GM19467 (cell line): ENCODE measurements around the gene KIF26A.

Source experiments
- ATAC-seq: cut with Tn5 transposase; IDR thresholded peaks from one replicate; pipeline ENCODE4 v1.9.1; 2021; ENCODE audit warnings: mild to moderate bottlenecking, moderate library complexity; ENCODE audit not compliant: unreplicated experiment

Gene KIF26A

DNA sequence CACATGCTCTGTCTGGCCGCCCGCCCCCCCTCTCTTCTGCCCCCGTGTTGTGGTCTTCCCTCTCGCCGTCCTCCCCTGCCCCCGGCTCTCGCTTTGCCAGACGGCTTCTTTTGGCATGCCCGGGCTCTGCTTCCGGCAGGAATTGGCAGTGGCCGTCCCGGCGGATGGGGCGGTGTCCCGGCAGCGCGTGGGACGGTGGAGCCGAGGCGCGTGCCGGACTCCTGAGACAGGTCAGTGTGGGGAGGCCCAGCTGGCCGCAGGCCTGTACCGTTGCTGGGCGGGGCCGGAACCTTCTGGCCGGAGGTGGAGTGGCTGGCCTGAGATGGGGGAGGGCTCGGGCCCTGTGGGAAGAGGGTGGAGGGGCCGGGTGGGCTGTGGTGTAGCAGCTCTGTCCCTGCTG lies 17.1 kb downstream of the KIF26A start:
- no peak for ATAC-seq

DNA sequence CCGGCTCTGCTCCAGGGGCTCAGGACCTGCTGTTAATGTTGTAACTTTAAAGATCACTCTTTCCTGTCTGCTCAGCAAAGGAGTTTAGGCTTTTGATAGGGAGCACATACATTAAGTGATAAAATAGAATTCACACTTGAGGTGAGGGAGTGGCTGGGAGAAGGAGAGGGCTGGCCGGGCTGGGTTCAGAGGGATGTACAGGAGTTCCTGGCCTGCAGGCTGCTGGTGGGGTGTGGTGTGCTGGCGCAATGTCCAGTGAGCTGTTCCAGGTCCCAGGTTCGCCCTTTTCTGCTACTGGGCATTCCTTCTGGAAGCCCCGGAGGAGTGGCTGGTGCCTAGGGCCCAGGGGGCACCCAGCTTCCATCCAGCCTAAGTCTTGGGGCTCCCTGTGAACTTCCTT lies 17.8 kb downstream of the KIF26A start:
- no peak for ATAC-seq

DNA sequence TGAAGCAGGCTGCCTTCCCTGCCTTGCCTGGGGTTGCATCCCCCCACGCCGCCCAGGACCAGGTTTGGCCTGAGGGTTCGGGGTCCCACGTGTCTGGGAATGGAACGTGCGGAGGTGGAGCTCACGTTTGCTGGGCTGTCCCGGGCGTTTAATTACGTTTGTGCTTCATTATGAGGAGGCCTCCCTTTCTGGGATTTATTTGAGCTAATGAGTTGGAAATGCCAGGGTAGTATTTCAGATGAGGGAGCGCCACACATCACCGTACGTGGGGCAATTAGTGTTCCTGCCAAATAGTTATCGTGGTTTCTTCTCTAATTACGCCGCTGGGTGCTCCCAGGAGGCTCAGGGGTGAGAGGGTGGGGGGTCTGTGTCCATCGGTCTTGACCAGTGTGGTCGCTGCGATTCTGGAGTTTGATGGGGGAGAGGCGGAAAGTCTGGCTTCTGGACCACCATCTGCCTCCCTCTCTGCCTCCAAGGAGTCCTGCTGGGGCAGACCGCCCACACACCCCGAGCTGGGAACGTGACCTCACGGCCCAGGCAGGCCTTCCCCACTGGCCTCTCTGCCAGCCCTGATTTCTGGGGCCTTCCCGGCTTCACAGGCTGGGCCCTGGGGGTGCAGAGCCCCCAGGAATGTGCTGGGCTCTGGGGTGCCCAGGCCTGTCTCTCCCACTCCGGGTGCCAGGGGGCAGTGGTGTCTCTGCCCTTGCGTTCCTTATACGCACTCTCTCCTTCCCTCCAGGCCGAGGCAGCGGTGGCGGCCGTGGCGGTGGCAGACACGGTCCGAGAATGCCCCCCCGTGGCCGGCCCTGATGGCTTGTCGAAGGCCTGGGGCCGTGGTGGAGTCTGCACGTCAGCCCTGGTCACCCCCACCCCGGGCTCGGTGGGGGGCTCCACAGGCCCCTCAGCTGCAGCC lies 18.9 kb downstream of the KIF26A start:
- no peak for ATAC-seq

DNA sequence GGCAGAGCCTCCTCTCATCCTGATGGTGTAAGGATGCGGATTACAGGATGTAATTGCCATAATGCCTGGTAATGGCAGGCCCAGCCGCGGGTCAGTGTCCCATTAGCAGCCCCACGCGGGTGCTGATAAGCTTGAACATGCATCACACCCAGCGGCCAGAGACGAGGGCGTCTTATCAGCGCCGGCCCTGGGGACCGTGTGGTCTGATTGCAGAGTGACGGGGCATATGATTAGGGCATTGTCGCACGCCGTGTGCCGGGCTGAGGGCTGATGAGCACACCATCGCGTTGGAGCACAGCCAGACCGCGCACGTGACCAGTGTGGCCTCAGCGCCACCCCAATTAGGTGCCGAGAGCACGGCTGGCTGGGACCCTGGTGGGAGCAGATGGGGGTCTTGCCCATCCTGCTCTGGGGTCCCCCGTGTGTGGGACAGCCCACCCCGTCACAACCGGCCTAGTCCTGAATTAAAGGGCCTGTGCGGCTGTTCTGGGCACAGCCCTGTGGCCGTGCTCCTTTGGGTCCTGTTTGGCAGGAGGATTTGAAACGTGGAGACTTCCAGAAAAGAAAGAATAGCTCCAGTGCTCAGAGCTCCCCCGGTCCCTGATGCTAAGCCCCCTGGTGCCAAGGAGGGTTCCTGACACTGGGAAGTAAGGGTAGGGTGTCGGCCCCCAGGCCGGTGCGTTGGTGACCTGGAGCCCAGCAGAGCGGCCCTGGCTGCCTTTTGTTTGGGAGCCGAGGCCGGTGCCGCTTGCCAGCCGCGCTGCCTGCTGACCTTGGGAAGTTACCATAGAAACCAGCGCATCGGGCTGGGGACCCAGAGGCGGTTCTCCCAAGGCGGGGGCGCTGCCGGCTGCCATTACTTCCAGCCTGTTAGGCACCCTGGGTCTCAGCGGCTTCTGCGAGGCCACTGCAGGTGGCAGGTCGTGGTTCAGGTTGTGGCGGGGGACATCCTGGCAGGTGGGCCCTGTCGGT lies 20.7 kb downstream of the KIF26A start:
- ATAC-seq, result no peak

DNA sequence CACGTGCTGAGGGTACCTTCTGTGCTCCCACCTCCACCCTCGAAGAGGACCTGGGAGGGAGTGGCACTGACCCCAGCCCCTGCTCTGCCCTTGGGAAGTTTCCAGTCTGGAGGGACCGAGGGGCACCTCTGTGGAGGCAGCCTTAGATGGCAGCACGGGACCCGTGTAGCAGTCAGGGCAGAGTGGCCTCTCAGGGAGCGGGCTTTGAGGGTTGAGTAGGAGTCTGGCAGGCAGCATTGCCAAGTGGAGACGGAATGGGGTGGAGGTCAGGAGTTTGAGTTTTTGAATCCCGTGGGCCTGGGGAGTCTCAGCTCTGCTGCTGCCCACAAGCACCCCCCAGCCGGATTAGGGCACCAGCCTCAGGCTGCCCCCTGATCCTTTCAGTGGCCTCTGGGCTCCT lies 21.6 kb downstream of the KIF26A start:
- no peak for ATAC-seq

DNA sequence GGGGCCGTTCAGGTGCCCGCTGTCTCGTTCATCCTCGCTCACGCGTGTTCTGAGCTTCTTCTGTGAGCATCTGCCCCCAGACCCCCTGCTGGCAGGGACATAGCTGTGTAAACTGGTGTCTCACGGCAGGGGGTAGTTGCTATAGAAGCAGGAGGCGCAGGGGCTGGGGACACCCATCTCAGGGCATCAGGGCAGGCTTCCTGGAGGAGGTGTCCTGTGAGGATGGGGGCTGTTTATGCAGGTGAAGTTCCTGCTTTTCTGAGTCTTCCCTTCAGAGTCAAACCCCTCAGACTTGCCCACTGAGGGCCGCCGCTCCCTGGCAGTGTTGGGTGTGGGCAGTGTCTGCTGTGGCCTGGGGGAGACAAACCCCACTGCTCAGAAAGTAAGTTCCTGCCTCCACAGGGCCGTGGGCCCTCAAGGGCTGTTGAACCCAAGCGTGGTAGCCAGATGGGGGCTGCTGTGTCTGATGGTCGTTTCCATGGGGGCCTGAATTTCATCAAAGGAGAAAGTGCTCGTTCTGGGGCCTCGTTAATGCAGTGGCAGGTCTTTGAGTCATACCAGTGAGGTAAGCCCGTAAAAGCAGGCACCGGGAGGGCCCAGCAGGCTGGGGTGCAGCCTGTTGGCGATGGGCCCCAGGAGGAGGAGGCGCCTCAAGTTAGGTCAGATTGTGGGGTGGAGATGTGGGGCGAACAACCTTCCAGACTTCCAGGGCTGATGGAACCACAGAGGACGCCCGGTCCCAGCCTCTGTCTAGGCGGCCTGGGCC lies 23.4 kb downstream of the KIF26A start:
- ATAC-seq, result no peak

DNA sequence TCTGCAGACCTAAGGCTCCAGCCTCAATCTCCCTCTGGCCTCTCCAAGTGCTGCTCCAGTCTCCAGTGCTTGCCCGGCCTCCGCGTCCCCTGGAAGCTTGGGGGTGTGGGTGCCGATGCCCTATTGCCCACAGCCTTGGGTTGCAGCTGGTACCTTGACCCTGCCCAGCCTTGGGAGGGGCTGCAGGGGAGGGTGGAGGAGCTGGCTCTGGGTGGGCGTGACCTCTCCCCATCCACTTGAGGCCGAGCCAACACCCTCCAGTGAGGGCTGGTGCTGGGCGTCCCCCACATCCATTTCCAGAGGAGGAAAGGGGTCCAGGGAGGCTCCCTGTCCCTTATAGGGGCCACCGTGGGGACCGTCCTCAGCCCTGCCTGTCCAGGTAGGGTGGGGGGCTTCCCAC lies 24.1 kb downstream of the KIF26A start:
- no peak for ATAC-seq

DNA sequence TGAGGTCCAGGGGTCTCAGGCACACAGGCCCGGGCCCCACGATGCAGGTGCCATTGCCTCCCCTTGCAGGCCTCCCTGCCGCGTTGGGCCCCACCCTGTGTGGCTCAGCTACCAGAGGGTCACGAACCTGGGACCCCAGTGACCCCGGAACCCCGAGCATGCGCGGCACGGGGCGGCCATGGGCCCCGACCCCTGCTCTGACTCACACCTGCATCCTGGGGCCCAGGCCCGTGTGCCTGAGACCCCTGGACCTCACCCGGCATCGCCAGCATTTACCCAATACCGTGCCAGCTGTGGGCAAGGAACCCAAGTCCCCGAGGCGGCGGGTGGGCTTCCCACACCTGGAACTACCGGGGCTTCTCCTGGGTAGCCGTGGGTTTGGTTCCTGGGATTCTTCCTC lies 25.2 kb downstream of the KIF26A start:
- ATAC-seq, result no peak

DNA sequence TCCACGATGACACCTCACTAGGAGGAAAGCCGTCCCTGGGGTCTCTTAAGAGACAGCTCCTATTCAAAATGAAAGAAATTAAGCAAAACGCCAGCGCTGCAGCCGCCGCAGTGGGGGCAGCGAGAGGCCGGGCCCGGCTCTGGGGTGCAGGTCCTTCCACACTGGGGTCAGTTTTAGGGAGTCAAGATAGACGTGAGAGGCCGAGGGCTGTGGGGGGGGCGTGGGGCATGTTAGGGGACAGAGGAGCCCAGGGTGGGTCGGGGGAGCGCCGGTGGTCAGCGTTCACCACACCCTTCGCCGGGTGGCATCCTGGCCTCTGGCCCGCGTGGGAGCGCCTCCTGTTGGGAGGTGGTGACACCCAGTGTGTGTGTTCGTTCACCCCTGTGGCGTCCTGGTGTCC lies 25.7 kb downstream of the KIF26A start:
- no peak for ATAC-seq

DNA sequence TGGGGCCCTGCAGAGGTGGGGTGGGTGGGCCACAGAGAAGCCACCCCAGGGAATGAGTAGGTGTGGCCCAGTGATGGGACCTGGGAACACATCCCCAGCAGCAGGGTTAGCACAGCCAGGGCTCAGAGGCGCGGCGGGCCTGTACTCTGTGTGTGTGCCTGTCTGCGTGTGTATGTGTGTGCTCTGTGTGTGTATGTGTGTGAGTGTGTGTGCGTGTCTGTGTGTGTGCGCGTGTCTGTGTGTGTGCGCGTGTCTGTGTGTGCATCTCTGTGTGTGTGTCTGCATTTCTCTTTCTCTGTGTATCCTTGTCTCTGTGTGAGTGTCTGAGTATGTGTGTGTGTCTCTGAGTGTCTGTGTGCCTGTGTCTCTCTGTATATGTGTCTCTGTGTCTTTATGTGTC lies 26.1 kb downstream of the KIF26A start:
- ATAC-seq, result no peak

DNA sequence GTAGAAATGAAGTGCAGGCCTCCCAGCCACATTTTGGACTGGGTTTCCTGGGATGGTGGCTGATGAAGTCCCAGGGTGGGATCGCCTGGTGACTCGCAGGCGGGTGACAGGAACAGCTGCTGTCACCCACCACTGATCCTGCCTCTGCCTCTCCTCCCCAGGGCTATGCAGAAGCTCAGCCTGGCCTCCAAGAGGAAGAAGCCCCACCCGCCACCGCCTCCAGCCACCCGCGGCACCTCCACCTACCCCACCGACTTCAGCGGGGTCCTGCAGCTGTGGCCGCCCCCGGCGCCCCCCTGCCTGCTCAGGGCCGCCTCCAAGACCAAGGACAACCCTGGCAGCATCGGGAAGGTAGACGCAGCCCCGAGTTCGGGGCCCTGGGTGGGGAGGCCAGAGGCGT lies 28.3 kb downstream of the KIF26A start:
- no peak for ATAC-seq

DNA sequence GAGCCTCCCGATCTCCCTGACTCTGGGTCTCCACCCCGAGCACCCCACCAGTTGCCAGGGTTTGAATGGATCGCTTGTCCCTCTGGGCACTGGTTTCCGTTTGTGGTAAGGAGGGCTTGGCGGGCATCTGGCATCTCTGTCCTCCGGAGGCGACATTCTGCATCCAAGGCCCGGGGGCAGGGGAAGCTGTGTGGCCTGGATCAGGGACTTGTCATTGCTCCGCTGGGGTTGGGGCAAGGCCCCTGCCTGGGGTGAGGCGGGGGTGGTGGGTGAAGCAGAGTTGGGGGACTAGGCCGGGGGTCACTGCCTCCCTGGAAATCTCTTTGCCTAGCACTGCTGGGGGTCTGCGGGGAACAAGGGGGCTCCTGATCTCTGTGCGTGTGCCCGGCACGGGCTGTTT lies 30.2 kb downstream of the KIF26A start:
- no peak for ATAC-seq

DNA sequence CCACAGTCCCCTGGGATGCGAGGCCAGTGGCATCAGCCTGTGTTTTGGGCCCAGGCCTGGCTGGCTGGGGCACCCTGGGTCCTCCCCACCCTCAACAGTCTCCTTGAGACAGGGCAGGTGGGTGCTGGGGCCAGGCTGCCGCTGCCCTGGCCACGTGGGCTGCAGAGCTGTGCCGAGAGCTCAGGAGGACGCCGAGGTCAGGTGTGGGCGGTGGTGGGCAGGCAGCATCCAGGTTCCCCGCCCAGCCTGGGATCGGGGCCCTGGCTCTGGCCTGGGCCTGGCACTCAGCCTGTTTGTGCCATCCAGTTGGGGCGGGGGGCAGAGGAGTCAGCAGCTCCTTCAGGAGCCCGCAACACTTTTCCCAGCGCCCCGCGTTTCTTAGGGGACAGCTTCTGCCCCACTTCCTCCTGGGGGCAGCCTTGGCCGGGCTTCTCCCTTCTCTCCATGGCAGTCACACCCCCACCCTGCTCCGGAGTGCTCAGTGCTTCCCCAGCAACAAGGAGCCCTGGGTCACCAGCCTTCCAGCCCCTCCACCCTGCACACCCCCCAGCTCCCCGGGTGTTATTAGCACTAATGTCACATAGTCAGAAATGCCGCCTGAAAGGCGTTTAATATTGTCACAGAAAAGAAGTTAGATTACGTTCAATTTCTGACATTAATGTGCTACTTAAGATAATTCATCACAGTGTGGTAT lies 30.8 kb downstream of the KIF26A start:
- no peak for ATAC-seq

DNA sequence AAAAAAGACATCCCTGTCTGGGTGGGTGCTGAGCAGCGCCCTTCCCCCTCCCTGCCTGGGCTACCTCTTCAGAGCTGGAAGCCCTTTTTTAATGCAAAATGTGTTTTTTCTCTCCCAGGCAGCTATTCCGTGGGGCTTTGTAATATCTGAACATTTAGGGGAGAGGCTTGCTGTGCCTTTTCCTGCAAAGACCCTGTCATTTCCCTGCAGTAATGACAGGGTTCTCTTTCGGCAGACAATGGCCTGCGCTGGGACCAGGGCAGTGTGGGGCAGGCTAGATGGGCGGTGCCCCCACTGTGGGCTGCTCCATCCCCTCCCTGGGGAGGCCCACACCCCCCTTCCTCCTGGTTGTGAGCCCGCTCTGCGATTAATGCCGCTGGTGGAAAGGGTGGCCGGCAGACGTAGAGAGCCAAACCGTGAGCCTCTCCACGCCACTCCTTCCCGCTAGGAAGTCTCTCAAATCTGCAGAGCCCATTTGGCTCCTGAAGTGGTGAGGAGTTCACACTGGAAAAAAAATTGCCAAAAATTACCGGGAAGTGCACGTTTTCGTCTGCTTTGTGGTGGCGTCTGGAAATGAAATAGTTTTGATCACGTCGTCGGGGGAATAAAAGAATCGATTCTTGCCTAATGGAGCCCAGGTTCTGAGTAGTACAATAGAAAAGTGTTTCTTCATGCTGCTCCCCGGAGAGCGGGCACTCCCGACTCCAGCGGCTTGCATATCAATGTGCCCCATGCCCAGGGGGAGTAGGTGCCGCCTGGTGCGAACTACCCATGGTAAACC lies 31.5 kb downstream of the KIF26A start:
- ATAC-seq, result no peak

DNA sequence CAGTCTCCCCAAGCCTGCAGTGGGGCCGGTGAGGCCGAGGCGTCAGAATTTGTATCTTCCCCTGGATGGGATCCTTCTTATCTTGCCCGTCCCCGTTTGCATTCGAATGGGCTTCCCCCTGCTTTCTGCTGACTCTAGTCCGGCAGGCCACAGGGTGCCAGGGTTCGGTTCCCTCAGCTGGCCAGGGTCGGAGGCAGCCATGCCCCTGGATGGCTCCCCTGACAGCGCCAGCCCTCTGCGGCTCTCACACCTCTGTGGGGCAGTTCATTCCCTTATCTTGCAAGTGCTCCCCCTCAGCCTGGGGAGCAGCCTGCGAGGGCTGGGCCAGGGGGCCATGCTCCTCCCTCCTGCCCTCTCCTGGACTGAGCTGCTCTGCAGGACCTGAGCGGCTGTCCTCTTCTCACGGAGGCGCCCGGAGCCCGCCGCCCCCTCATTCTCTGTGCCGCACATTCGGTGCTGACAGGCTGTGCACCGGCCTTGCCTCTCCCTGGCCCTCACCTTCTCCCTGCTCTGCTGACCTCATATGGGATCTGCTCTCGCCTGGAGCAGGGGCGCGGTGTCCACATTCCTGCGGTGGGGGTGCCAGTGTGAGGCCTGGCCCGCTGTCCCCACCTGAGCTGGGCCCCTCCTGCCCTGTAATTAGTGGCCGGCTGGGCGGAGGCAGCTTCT lies 32.8 kb downstream of the KIF26A start:
- ATAC-seq, result no peak

DNA sequence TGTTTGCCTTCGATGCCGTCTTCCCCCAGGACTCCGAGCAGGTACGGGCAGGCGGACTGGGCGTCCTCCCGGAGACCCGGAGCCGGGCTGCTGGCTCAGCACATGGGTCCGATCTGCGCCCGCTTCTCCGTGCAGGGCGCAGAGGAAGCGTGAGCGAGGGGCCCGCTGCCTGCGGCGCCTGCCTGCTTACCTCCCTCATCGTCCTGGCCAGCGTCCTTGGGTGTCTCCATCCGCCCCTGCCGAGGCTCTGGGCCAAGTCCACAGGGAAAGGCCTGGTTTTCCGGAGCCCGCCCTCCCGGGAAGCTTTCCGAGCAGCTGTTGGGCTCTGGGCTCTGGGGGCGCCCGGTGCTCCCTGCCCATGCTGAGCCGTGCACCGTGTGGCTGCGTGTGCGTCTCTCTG lies 33.5 kb downstream of the KIF26A start:
- ATAC-seq, result no peak

DNA sequence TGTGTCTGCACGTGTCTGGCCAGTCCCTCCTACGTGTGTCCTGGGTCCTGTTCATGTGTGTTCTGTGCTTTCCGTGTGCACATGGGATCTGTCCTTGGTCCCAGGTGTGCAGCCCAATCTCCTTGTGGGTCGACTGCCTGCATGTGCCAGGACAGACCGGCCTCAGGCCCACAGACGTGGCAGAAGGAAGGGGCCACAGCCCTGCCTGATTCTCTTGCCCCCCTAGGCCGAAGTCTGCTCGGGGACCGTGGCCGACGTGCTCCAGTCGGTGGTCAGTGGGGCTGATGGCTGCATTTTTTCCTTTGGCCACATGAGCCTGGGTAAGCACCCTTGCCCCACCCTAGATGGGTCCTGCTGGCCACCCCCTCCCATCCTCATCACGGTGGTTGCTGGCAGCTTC lies 34.0 kb downstream of the KIF26A start:
- no peak for ATAC-seq

DNA sequence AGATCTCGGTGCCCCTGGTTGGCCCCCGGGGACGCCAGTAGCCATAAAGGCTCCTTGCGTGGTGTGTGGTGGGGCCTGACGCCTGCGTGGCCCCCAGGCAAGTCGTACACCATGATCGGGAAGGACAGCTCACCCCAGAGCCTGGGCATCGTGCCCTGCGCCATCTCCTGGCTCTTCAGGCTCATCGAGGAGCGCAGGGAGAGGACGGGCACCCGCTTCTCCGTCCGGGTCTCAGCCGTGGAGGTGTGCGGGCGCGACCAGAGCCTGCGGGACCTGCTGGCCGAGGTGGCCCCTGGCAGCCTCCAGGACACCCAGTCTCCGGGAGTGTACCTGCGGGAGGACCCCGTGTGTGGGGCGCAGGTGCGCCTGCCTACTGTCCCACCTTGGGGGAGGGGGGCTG lies 34.5 kb downstream of the KIF26A start:
- no peak for ATAC-seq

DNA sequence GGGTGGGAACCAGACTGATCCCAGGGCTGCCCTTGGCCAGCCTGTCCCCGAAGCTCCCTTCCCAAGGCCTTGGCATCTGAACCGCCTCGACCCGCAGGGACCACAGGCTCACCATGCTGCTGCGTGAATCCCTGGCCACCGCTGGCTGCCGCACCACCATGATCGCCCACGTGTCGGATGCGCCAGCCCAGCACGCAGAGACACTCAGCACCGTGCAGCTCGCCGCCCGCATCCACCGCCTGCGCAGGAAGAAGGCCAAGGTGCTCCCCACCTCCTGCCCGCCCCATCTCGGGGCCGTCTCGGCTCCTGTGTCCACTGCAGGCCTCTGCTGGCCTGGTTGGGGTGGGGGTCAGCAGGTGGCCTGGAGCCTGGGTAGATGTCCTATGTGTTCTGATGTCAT lies 35.7 kb downstream of the KIF26A start:
- no peak for ATAC-seq
